ENCODE results near the gene PABPC4L.

PABPC4L gene

DNA sequence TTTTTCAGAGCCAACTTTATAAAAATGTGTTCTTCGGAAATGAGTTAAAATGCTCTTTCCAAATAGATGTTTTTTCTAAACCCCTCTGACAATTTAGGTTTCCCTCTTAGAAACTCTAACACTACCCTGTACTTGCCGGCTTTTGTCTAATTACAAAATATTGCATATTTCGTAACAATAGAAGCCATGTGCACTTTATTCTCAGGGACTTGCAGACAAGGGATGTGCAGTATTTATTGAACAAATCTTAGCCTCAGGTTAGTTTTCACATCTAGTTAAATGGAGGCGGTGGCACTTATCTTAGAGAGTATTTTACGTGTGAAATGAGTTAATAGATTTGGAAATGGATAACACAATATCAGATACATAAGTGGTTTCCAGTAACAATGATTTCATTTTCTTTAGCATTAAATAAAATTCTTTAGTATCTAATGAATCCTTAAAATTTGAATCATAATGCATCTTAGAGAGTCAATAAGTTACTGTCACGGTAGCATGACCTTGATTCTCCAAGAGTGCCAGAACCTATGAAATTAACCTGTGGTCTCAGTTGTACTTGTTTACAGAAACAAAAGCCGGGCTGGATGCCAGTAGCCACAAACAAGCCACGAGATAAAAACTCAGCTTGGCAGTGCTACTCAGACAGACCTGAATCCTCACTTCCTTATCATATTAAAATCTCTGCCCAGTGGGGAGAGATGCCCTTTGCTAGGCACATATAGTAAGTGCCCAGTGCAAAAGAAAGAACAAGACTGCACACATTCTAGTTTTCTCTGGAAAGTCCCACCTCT lies 772 bp upstream of the PABPC4L start:
- TF ChIP-seq, protein P1, sequence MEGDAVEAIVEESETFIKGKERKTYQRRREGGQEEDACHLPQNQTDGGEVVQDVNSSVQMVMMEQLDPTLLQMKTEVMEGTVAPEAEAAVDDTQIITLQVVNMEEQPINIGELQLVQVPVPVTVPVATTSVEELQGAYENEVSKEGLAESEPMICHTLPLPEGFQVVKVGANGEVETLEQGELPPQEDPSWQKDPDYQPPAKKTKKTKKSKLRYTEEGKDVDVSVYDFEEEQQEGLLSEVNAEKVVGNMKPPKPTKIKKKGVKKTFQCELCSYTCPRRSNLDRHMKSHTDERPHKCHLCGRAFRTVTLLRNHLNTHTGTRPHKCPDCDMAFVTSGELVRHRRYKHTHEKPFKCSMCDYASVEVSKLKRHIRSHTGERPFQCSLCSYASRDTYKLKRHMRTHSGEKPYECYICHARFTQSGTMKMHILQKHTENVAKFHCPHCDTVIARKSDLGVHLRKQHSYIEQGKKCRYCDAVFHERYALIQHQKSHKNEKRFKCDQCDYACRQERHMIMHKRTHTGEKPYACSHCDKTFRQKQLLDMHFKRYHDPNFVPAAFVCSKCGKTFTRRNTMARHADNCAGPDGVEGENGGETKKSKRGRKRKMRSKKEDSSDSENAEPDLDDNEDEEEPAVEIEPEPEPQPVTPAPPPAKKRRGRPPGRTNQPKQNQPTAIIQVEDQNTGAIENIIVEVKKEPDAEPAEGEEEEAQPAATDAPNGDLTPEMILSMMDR (IDR thresholded peaks at IDR 0.05; ENCODE audit: low read depth, low read length): no peak

DNA sequence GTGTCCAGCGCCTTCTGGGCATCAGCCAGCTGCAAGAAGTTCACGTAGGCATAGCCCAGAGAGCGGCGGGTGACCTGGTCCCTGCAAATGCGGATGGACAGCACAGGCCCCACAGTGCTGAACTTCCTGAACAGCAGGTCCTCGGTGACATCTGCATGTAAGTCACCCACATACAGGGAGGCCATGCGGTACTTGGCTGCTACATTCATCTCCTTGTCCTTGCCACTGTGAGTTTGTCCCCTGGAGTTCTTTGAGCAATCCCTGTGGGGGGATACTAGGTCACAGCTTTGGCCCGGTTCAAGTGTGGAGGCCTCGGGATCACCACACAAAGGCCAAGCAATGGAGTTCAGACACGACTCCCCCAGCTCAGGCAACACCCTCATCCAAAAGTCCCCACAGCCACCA lies 776 bp downstream of the PABPC4L start:
- no peak for DNase-seq (ENCODE audit: extremely low read depth, low read depth)
- TF ChIP-seq, protein P1 (IDR thresholded peaks at IDR 0.05; ENCODE audit: low read depth, low read length): no peak

More for the DNA sequence above, 772 bp upstream of the PABPC4L start:
- no peak for DNase-seq (ENCODE audit: extremely low read depth, low read depth)

DNA sequence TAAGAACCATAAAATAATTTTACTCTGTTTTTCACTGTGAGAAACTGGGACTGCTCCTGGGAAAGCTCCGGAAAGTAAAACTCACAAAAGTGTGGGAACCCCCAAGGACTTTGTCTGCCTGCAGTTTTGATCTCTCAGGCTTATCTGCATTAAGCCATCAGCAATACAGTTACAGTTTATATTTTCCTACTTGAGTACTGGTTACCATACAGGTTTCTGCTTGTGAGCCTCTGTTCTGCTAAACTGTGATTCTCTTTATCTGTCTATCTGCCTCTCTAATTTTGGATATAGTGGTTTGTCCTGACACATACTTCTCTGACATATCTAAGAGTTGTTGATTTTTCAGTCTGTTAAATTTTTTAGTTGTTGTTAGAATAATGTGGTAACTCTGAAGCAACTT lies 11.6 kb downstream of the PABPC4L start:
- DNase-seq (ENCODE audit: extremely low read depth, low read depth): no peak
- TF ChIP-seq, protein P1 (IDR thresholded peaks at IDR 0.05; ENCODE audit: low read depth, low read length): no peak

DNA sequence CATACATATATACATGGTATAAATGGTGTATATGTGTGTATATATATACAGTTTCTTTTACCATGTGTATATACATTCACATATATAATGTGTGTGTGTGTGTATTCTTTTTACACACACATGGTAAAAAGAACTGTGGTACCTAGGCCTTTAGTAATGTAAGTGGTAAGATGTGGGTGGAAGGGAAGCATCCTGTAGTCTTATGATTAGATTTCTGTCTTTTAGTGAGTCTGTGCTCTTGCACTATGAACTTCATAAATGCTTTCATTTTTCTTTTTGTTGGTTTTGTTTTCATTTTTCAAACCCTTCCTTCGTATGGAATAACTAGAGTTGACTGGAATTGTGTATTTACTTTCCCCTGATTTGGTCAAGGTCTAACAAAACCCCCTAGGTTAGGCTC lies 12.1 kb downstream of the PABPC4L start:
- no peak for DNase-seq (ENCODE audit: extremely low read depth, low read depth)
- TF ChIP-seq, protein P1 (IDR thresholded peaks at IDR 0.05; ENCODE audit: low read depth, low read length): no peak

DNA sequence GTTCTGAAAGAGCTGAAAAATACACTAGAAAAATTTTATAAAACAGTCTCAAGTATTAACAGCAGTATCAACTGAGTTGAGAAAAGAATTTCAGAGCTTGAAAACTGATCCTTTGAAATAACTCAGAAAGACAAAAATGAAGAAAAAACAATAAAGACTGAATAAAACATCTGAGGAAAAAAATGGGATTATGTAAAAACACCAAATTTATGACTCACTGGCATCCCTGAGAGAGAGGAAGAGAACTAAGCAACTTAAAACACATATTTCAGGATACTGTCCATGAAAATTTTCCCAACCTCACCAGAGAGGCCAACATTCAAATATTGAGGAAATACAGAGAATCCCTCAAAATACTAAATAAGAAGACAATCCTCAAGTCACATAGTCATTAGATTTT lies 22.9 kb downstream of the PABPC4L start:
- DNase-seq (ENCODE audit: extremely low read depth, low read depth): no peak
- TF ChIP-seq, protein P1 (IDR thresholded peaks at IDR 0.05; ENCODE audit: low read depth, low read length): no peak

DNA sequence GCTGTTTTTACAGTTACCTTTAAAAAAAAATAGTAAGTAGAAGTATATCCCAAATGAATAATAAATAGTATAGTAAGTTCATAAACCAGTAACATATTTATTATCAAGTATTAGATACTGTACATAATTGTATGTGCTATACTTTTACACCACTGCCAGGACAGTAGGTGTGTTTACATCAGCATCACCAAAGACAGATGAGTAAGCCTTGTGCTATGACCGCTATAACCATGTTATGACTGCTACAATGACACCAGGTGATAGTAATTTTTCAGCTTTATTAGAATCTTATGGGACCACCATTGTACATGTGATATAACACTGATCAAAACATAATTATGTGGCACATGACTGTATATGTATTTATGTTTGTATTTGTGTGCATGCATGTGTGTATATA lies 27.3 kb downstream of the PABPC4L start:
- DNase-seq (ENCODE audit: extremely low read depth, low read depth): no peak
- TF ChIP-seq, protein P1 (IDR thresholded peaks at IDR 0.05; ENCODE audit: low read depth, low read length): no peak

DNA sequence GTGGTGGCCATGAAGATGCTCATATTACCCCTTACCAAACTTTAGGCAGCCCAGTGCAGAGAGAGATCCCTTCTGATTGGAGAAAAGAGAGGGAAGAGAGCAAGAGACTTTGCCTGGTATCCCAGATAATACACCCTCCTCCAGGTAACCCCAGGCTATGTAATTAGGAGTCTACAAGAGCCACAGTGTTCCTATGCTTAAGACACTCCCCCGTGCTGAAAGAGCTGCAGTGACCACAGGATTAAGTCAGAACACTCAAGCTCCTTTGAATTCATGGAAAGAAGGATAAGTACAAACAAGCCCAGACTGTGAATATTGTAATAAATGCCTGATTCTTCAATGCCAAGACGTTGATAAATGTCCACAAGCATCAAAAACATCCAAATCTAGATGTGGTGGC lies 41.4 kb downstream of the PABPC4L start:
- no peak for DNase-seq (ENCODE audit: extremely low read depth, low read depth)
- TF ChIP-seq, protein P1 (IDR thresholded peaks at IDR 0.05; ENCODE audit: low read depth, low read length): no peak

Measured in AG09319 (cell line).